ENCODE data around the gene RAD51B.

DNA sequence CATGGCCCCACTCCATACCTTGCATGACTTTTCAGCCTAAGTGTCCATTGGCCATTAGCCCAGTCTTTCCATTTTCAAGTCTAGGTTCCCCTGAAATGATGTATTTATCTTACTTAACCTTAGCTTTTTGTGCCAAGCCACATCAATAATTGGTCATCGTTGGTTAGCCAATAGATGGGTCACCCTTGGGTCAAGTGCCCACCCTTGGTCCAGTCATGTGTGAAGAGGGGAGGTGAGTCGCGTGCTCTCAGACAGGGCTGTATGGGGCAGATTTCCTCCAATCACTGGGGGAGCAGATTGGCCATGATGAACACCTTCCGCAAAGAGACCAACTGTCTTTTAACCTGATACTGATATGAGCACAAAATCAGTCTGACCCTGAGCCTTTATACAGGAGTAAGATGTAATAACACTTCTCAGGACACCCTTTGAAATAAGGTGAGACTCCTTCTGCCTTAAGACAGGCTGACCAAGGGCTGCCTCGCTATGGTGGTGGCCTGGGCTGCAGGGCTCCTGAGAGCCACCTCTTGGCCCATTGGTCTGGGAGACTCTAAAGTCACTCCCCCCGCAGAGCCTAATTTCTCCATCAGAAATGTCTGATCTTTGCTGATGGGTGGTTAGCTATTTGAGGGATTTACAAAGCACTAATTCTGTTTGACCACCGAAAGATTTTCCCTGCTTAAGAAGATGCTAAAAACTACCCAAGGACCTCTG, 830.1 kb downstream of the RAD51B start:
- TF ChIP-seq TAF1 (IDR thresholded peaks at IDR 0.05; ENCODE audit: borderline replicate concordance, low read depth, low read length) (no peak), POLR2AphosphoS5 (IDR thresholded peaks at IDR 0.05; ENCODE audit: low read depth, low read length) (no peak)

Measured in GM12892 (cell line).